Gastrocnemius medialis (tissue), 4 donors: ENCODE measurements around the gene FKBP8. TPM values are rescaled to one million over a fixed set of nuclear protein-coding genes. Genes with fewer than 3 reads are reported as not detected.
A peak's percentile ranks its signal among the peaks of the same experiment; 100 is the strongest.

Experiments used
- ATAC-seq, 2 donors: fragments of 150-250 bp; one replicate each; pipeline ENCODE4 v1.9.1; 2016
- DNase-seq, 2 donors: peaks; one replicate each; pipeline ENCODE4 v3.0.0-alpha.2; 2019
- H3K27ac ChIP-seq, 4 donors: fragments of 200-600 bp; sonication (generic); 1 replicate in 1 of 4; 2 replicates in 3 of 4; pipeline ENCODE4 v1.5.1; 2016 to 2018; ENCODE audit warnings: mild to moderate bottlenecking in 2 of 4, moderate library complexity in 1 of 4
- H3K27me3 ChIP-seq, 3 donors: fragments of 200-600 bp; sonication (generic) in 2 of 3; 1 replicate in 1 of 3; 2 replicates in 2 of 3; pipeline versions ENCODE4 v1.5.1 to v1.6.0; 2016 to 2019; ENCODE audit warnings: mild to moderate bottlenecking in 1 of 3, moderate library complexity in 1 of 3
- H3K36me3 ChIP-seq, 2 donors: fragments of 200-600 bp; sonication (generic) in 1 of 2; one replicate each; pipeline ENCODE4 v1.5.1; 2017 to 2018
- H3K4me1 ChIP-seq, 2 donors: fragments of 200-600 bp; sonication (generic) in 1 of 2; one replicate each; pipeline ENCODE4 v1.5.1; 2016 to 2017; ENCODE audit warnings: mild to moderate bottlenecking in 2 of 2
- H3K4me3 ChIP-seq, 4 donors: fragments of 200-600 bp; sonication (generic) in 3 of 4; 1 replicate in 1 of 4; 2 replicates in 3 of 4; pipeline ENCODE4 v1.5.1; 2016 to 2019; ENCODE audit warnings: mild to moderate bottlenecking in 2 of 4
- H3K9me3 ChIP-seq, 3 donors: fragments of 200-600 bp; sonication (generic) in 2 of 3; 1 replicate in 1 of 3; 2 replicates in 2 of 3; pipeline ENCODE4 v1.5.1; 2016 to 2019
- POLR2A ChIP-seq, 2 donors: fragments of 450-650 bp; IDR thresholded peaks; one replicate each; pipeline ENCODE4 v1.6.1; 2017; ENCODE audit warnings: antibody characterized with exemption in 2 of 2, mild to moderate bottlenecking in 2 of 2, moderate library complexity in 2 of 2
- in situ Hi-C, 4 donors: fragments of 200-750 bp; cut with MboI; loops; one replicate each; pipeline versions ENCODE4 v1.15.0 to v1.8.0; 2017; ENCODE audit warnings: low sequenced_read_pairs in 4 of 4
- intact Hi-C: fragments of 100-400 bp; cut with DNase I; formaldehyde crosslinking; loops from one replicate; pipeline ENCODE4 v1.15.1; 2023; ENCODE audit warnings: low total_unique reads
- total RNA-seq, 4 donors: library from RNA; depleted of rRNA; stranded (reverse); fragments of >200 nt; gene quantifications; one replicate each; pipeline versions ENCODE4 v1.1.0 to v1.2.3, GENCODE V29; 2016
- TF ChIP-seq, protein P1 (sequence below), 5 experiments: fragments of 450-650 bp in 3 of 5; fragments of 200-600 bp in 2 of 5; sonication (generic) in 2 of 5; IDR thresholded peaks in 4 of 5; conservative IDR thresholded peaks in 1 of 5; 1 replicate in 4 of 5; 2 replicates in 1 of 5; pipeline ENCODE4 v1.5.1; 2016 to 2019; ENCODE audit warnings: antibody characterized with exemption in 5 of 5, mild to moderate bottlenecking in 3 of 5, moderate library complexity in 3 of 5

The FKBP8 gene
- total RNA-seq, 4 donors from 2014 or later, result 157 to 195 (median 184) TPM

DNA sequence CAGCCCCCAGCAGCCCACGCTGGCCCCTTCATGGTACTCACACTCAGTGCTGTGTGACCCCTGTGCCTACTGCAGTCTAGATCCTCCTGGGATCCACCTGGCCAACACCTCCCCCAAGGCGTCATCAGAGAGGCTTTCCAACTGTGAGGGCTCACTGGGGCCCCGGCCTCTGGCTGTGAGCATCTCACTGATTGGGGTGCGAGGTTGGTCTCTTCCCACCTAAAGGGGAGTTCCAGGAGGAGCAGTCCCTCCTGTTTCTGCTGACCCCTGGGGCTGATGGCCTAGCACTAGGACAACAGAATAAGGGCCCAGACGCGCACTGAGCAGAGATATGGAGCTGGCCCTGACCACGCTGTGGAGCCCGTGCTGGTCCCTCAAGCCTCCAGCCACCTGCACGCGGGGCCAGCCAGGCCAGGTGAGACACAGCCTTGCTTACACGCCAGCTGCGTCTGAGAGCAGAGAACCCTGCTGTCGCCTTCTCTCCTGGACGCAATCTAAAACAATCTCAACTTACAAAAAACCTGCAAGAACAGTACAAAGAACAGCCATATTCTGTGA lies 53.7 kb downstream of the FKBP8 start:
- in situ Hi-C loops (no loop called here), intact Hi-C loops (loop anchor here (2.0 kb wide), 1 partner anchor 13 kb away; no protein-coding TSS in a partner anchor)
- ATAC-seq (no peak), DNase-seq (no peak)
- peaks cover 86 to 88% of the 10 kb centered on the region in 2 donors for H3K4me1 ChIP-seq
- H3K27ac ChIP-seq, result peak overlapping the region; percentile 71 to 86 (median 80)
- H3K36me3 ChIP-seq, result no peaks in the 10 kb centered on the region
- no peak for TF ChIP-seq POLR2A (IDR thresholded peaks at IDR 0.05)
- TF ChIP-seq, protein P1, sequence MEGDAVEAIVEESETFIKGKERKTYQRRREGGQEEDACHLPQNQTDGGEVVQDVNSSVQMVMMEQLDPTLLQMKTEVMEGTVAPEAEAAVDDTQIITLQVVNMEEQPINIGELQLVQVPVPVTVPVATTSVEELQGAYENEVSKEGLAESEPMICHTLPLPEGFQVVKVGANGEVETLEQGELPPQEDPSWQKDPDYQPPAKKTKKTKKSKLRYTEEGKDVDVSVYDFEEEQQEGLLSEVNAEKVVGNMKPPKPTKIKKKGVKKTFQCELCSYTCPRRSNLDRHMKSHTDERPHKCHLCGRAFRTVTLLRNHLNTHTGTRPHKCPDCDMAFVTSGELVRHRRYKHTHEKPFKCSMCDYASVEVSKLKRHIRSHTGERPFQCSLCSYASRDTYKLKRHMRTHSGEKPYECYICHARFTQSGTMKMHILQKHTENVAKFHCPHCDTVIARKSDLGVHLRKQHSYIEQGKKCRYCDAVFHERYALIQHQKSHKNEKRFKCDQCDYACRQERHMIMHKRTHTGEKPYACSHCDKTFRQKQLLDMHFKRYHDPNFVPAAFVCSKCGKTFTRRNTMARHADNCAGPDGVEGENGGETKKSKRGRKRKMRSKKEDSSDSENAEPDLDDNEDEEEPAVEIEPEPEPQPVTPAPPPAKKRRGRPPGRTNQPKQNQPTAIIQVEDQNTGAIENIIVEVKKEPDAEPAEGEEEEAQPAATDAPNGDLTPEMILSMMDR (IDR thresholded peaks at IDR 0.05 in 4 of 5, conservative IDR thresholded peaks at IDR 0.05 in 1 of 5), result no peak
- no peaks in the 10 kb centered on the region for H3K9me3 ChIP-seq
- H3K4me3 ChIP-seq, result no peak overlapping the region
- H3K27me3 ChIP-seq, result no peaks in the 10 kb centered on the region

DNA sequence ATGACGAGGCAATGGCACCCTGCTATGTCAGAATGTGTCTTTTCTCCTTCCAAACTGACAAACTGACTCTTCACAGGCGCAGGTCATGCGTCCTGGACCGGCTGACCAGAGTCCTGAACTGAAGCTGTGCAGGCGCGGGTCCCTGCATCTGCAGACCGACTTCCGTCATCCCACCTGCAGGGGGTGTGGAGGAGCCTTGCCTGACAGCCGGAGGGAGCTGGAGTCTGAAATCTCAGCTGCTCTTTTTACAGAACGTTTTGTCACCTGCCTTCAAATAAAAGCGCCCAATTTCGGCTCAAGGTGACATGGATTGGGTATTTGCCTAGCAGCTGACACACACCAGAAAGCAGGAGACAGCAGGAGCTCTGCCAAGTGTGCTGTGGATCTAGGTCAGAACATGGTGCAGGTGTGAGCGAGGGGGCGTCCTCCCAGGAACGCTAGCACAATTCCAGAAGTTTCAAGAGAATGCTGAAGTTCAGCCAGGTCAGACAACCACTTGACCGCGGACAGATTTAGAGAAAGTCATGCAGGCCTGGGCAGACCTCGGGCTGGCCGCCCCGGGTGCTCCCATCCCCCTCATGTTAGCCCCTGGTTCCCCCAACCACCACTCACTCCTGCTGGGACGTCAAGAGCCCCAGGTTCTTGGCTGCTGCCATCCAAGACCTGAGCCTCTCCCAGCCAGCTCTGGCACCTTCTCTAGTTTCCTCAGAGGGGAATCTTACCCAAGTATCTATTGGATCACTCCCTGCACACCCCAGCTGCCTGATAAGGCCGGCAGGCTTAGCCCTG lies 54.3 kb downstream of the FKBP8 start:
- peaks cover 83 to 87% of the 10 kb centered on the region in 2 donors for H3K4me1 ChIP-seq
- no peaks in the 10 kb centered on the region for H3K27me3 ChIP-seq
- ATAC-seq (peak; percentile 59 to 61), DNase-seq (peak in 1 of 2 donors; percentile 69)
- peak overlapping the region; percentile 71 to 86 (median 80) for H3K27ac ChIP-seq
- no peak overlapping the region for H3K4me3 ChIP-seq
- no peaks in the 10 kb centered on the region for H3K36me3 ChIP-seq
- TF ChIP-seq POLR2A (IDR thresholded peaks at IDR 0.05), result no peak
- TF ChIP-seq, protein P1 (IDR thresholded peaks at IDR 0.05 in 4 of 5, conservative IDR thresholded peaks at IDR 0.05 in 1 of 5), result peak in 3 of 5 experiments; percentile 27 to 54 (median 28)
- in situ Hi-C loops, result no loop called here
- no peaks in the 10 kb centered on the region for H3K9me3 ChIP-seq
- intact Hi-C loops, result loop anchor here (2.0 kb wide), 1 partner anchor 14 kb away; no protein-coding TSS in a partner anchor

DNA sequence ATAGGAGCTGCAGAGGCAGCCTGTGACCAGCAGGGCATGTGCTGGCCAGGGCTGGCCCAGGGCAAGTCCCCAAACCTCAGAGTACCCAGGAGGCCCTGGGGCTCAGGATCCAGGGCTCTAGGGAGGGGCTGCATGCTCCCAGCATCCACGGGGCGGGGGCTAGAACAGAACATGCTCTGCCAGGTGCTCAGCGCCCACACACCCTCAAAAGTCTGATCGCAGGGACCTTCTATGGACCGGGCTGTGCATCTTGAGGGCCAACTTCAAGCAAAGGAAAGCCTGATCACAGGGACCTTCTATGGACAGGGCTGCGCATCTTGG lies 55.0 kb downstream of the FKBP8 start:
- no peaks in the 10 kb centered on the region for H3K9me3 ChIP-seq
- no peak for TF ChIP-seq POLR2A (IDR thresholded peaks at IDR 0.05)
- TF ChIP-seq, protein P1 (IDR thresholded peaks at IDR 0.05 in 4 of 5, conservative IDR thresholded peaks at IDR 0.05 in 1 of 5), result peak in 3 of 5 experiments; percentile 42 to 52 (median 43)
- no peaks in the 10 kb centered on the region for H3K36me3 ChIP-seq
- in situ Hi-C loops (no loop called here), intact Hi-C loops (loop anchor here (2.0 kb wide), 1 partner anchor 14 kb away; no protein-coding TSS in a partner anchor)
- no peak overlapping the region for H3K4me3 ChIP-seq
- H3K27me3 ChIP-seq, result no peaks in the 10 kb centered on the region
- DNase-seq (peak in 1 of 2 donors; percentile 69), ATAC-seq (peak; percentile 40 to 52)
- peak overlapping the region; percentile 71 to 86 (median 80) for H3K27ac ChIP-seq
- H3K4me1 ChIP-seq, result peaks cover 83 to 87% of the 10 kb centered on the region in 2 donors

DNA sequence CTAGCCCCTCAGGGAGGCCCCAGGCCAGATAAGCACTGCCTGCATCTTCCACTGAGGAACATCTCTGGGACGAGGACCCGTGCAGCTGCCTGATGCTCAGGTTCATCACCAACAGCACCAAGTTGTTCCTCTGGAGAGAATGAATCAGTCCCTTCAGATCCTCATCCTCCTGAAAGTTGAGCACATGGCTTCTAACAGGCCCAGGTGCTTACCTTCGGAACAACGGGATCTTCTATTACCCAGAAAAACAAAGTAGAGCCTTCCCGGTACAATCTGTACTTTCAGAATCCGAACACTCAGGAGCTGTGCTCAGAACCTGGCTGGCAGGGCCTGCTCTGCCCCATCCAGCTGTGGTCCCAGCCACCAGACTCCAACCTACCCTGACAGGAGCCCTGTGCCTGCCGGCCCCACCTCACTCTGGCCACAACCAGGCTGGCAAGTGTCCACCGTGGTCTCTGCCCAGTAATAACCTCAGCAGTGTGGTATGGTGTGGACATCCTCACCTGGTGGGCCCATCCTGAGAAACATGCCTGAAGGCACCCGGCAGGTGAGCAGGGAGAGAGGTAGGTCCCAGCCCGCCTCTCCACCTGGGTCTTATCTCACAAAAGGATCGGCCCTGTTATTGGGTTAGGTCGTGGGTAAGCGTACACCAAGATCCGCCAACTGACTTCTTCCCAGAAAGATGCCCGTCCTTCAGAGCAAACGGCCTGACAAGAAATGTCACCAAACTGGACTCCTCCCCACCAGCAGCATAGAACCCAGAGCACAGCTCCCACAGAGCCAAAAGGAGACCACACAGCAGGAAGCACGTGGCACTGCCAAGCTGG lies 55.6 kb downstream of the FKBP8 start:
- in situ Hi-C loops, result no loop called here
- H3K27me3 ChIP-seq, result no peaks in the 10 kb centered on the region
- H3K4me3 ChIP-seq, result no peak overlapping the region
- H3K36me3 ChIP-seq, result no peaks in the 10 kb centered on the region
- peak overlapping the region; percentile 71 to 86 (median 80) for H3K27ac ChIP-seq
- ATAC-seq (peak in 1 of 2 donors; percentile 57), DNase-seq (no peak)
- intact Hi-C loops, result loop anchor here (2.0 kb wide), 1 partner anchor 15 kb away; no protein-coding TSS in a partner anchor
- TF ChIP-seq POLR2A (IDR thresholded peaks at IDR 0.05), result peak in 1 of 2 donors; percentile 20
- TF ChIP-seq, protein P1 (IDR thresholded peaks at IDR 0.05 in 4 of 5, conservative IDR thresholded peaks at IDR 0.05 in 1 of 5), result peak in 1 of 5 experiments; percentile 25
- H3K9me3 ChIP-seq, result no peaks in the 10 kb centered on the region
- H3K4me1 ChIP-seq, result peaks cover 83 to 87% of the 10 kb centered on the region in 2 donors
